Tibial nerve (tissue), 3 donors: ENCODE results near the gene THG1L.
"Not testable (repeated sequence)": the region's sequence is repeated elsewhere in the genome, so short reads cannot be mapped to it uniquely, and the experiment has no call there.

ENCODE experiments used
- CTCF ChIP-seq, 5 experiments: fragments of 200-600 bp in 3 of 5; fragments of 450-650 bp in 2 of 5; sonication (generic) in 3 of 5; IDR thresholded peaks; one replicate each; pipeline ENCODE4 v1.5.1; 2016 to 2019; ENCODE audit warnings: antibody characterized with exemption in 5 of 5, mild to moderate bottlenecking in 3 of 5, moderate library complexity in 2 of 5
- POLR2A ChIP-seq, 2 donors: fragments of 450-650 bp; IDR thresholded peaks; one replicate each; pipeline ENCODE4 v1.6.1; 2017; ENCODE audit warnings: antibody characterized with exemption in 2 of 2, mild to moderate bottlenecking in 2 of 2, moderate library complexity in 2 of 2

- TF ChIP-seq CTCF, POLR2A (IDR thresholded peaks at IDR 0.05): not testable (repeated sequence)
Measured at GRCh38 chr5:157696154-157696553, 35.1 kb upstream of the THG1L start.
